HepG2 (cell line): ENCODE results near the gene VPS37B. TPM values are rescaled to one million over a fixed set of nuclear protein-coding genes. Genes with fewer than 3 reads are reported as not detected.

Experiments used
- ATAC-seq: fragments of 200-7000 bp; cut with Tn5 transposase; 3 replicates; pipeline ENCODE4 v1.9.1; 2020; ENCODE audit warnings: mild to moderate bottlenecking, moderate library complexity
- BruUV-seq: library from RNA; stranded (reverse); fragments of 400-500 nt; replicated peaks from 2 replicates; lab custom pipeline; 2021; lab: Mats Ljungman, UMichigan
- CTCF ChIA-PET: fragments of 300-600 bp; formaldehyde crosslinking; extraction: SDS; loops from one replicate; lab custom pipeline; 2021; ENCODE audit warnings: low total read pairs, inconsistent platforms, low intra/inter-chr PET ratio; lab: Yijun Ruan, JAX
- POLR2A ChIA-PET: fragments of 350-600 bp; sonication (Branson Sonifier 250); formaldehyde crosslinking; loops from one replicate; lab custom pipeline; 2020; ENCODE audit warnings: antibody characterized with exemption, inconsistent platforms; lab: Yijun Ruan, JAX
- DNase-seq: peaks from one replicate; pipeline ENCODE4 v3.0.0-alpha.2; 2015; ENCODE audit warnings: low spot score
- FAIRE-seq: peaks from 3 replicates; lab custom pipeline; 2011; peaks lifted over from hg19 to GRCh38; lab: Jason Lieb, UNC
- H2AFZ ChIP-seq: one replicate; pipeline ENCODE4 v1.6.1; 2011; ENCODE audit warnings: low read length, inconsistent platforms
- H3K27ac ChIP-seq: fragments of 300-600 bp; 3 replicates; pipeline ENCODE4 v1.8.0; 2011; ENCODE audit warnings: mixed run types, mild to moderate bottlenecking, mixed read lengths, low read length, inconsistent platforms; ENCODE audit not compliant: insufficient read depth; ENCODE audit errors: extremely low read length
- H3K27me3 ChIP-seq, 2 experiments: fragments of 200-600 bp in 1 of 2; 2 replicates in 1 of 2; 3 replicates in 1 of 2; pipeline versions ENCODE4 v1.6.0 to v1.8.0; 2011; ENCODE audit warnings: low read length in 2 of 2, mild to moderate bottlenecking in 2 of 2, moderate library complexity in 2 of 2, inconsistent platforms in 1 of 2; ENCODE audit not compliant: insufficient read depth in 2 of 2, control insufficient read depth in 1 of 2
- H3K36me3 ChIP-seq, 2 experiments: fragments of 200-600 bp in 1 of 2; replicated peaks in 1 of 2; 2 replicates in 1 of 2; 3 replicates in 1 of 2; pipeline versions ENCODE4 v1.5.1 to v1.8.0; 2011; ENCODE audit warnings: low read length in 2 of 2, inconsistent platforms in 1 of 2; ENCODE audit not compliant: insufficient read depth in 2 of 2, control insufficient read depth in 1 of 2
- H3K4me1 ChIP-seq: 2 replicates; pipeline ENCODE4 v1.5.1; 2012; ENCODE audit warnings: low read length, inconsistent platforms; ENCODE audit not compliant: insufficient read depth
- H3K4me2 ChIP-seq: 2 replicates; pipeline ENCODE4 v1.6.0; 2011; ENCODE audit warnings: low read depth, low read length, inconsistent platforms
- H3K4me3 ChIP-seq, 3 experiments: fragments of 200-600 bp in 1 of 3; sonication (generic), shearing (Covaris generic) in 1 of 3; replicated peaks in 1 of 3; 2 replicates each; pipeline ENCODE4 v1.5.1; 2011 to 2016; ENCODE audit warnings: low read length in 3 of 3, inconsistent platforms in 2 of 3, low read depth in 2 of 3, mild to moderate bottlenecking in 2 of 3, control low read depth in 1 of 3, mixed read lengths in 1 of 3; ENCODE audit not compliant: insufficient read depth in 1 of 3
- H3K79me2 ChIP-seq: one replicate; pipeline ENCODE4 v1.6.1; 2011; ENCODE audit warnings: low read length, inconsistent platforms; ENCODE audit not compliant: insufficient read depth
- H3K9ac ChIP-seq: 2 replicates; pipeline ENCODE4 v1.6.0; 2011; ENCODE audit warnings: mild to moderate bottlenecking, low read depth, low read length, inconsistent platforms; ENCODE audit not compliant: insufficient read depth
- H3K9me3 ChIP-seq: 2 replicates; pipeline ENCODE4 v1.5.1; 2012; ENCODE audit warnings: mild to moderate bottlenecking, low read length
- H4K20me1 ChIP-seq: 2 replicates; pipeline ENCODE4 v1.6.0; 2011; ENCODE audit warnings: inconsistent platforms, mild to moderate bottlenecking, low read length, moderate library complexity; ENCODE audit not compliant: insufficient read depth
- ARID5B ChIP-seq: IDR thresholded peaks from 2 replicates; pipeline ENCODE4 v1.4.0; 2020; ENCODE audit warnings: mild to moderate bottlenecking, missing genetic modification reagents
- ARNT ChIP-seq: fragments of 450-650 bp; IDR thresholded peaks from 2 replicates; pipeline ENCODE4 v1.6.1; 2017
- ATAD3A ChIP-seq: sonication (generic); formaldehyde crosslinking; IDR thresholded peaks from 2 replicates; pipeline ENCODE4 v1.4.0; 2020; ENCODE audit warnings: missing genetic modification reagents
- FLYWCH1 ChIP-seq: sonication (generic); formaldehyde crosslinking; IDR thresholded peaks from 2 replicates; pipeline ENCODE4 v1.8.1; 2023; ENCODE audit warnings: mild to moderate bottlenecking, missing genetic modification reagents
- HOXA7 ChIP-seq: sonication (generic); formaldehyde crosslinking; IDR thresholded peaks from 2 replicates; pipeline ENCODE4 v1.8.1; 2022; ENCODE audit warnings: mild to moderate bottlenecking, missing genetic modification reagents, moderate library complexity
- MAFG ChIP-seq: sonication (generic); formaldehyde crosslinking; IDR thresholded peaks from 2 replicates; pipeline ENCODE4 v1.5.1; 2020; ENCODE audit warnings: mild to moderate bottlenecking, missing genetic modification reagents
- ZBTB37 ChIP-seq: sonication (generic); formaldehyde crosslinking; IDR thresholded peaks from 2 replicates; pipeline ENCODE4 v1.4.0; 2020; ENCODE audit warnings: mild to moderate bottlenecking, missing genetic modification reagents
- ZBTB40 ChIP-seq, 2 experiments: fragments of 450-650 bp in 1 of 2; sonication (generic) in 1 of 2; formaldehyde crosslinking in 1 of 2; IDR thresholded peaks; 2 replicates each; pipeline versions ENCODE4 v1.6.1 to v1.8.0; 2016 to 2022; ENCODE audit warnings: antibody characterized with exemption in 1 of 2, mild to moderate bottlenecking in 1 of 2, missing genetic modification reagents in 1 of 2
- ZNF556 ChIP-seq: sonication (generic); formaldehyde crosslinking; IDR thresholded peaks from 2 replicates; pipeline ENCODE4 v1.4.0; 2020; ENCODE audit warnings: mild to moderate bottlenecking, missing genetic modification reagents, borderline replicate concordance
- ZNF7 ChIP-seq: IDR thresholded peaks from 2 replicates; pipeline ENCODE4 v1.6.1; 2016; ENCODE audit warnings: missing biosample characterization, missing genetic modification reagents
- WGBS: methylation state at CpG from one replicate; pipeline ENCODE4 v1.1.6; 2017; ENCODE audit warnings: low lambda C conversion rate; 5-methylcytosine and 5-hydroxymethylcytosine counted together
- in situ Hi-C: cut with HindIII; loops from 2 replicates; pipeline ENCODE4 v1.10.0; 2017; ENCODE audit warnings: low pct_unique_long_range_greater_than_20kb; ENCODE audit not compliant: extremely low pct_ligation_motif_present
- intact Hi-C: fragments of 100-400 bp; cut with micrococcal nuclease; formaldehyde crosslinking; loops from one replicate; pipeline ENCODE4 v1.10.0; 2022; ENCODE audit not compliant: unreplicated experiment
- polyA plus RNA-seq, 8 experiments: library from polyadenylated mRNA; depleted of rRNA in 3 of 8; stranded (reverse) in 7 of 8; unstranded in 1 of 8; fragments of >200 nt; fragmentation: Illumina TruSeq in 4 of 8; extraction: Trizol in 4 of 8; gene quantifications; 2 replicates each; pipeline versions ENCODE4 v1.2.1 to v1.2.3, GENCODE V29; 2011 to 2016; ENCODE audit warnings: low read depth in 4 of 8, missing spikeins in 1 of 8, mixed read lengths in 1 of 8; ENCODE audit not compliant: insufficient read depth in 1 of 8
- total RNA-seq, 5 experiments: library from RNA; depleted of rRNA; stranded (reverse); fragments of >200 nt; fragmentation: Illumina TruSeq; extraction: Trizol; gene quantifications; 2 replicates each; pipeline ENCODE4 v1.2.3, GENCODE V29; 2016; ENCODE audit warnings: low read depth in 1 of 5

Gene VPS37B
- total and polyA plus RNA-seq, 2 of the 13 experiments (the other 11 are each of a cell fraction or from before 2014, with no cell fraction given), result 4.6 to 5.3 TPM

GRCh38 chr12:122851820-122852219 is 44.1 kb downstream of the VPS37B start:
- in situ Hi-C loops, result loop anchor here (25.0 kb wide), 1 partner anchor 385 kb away; the partner anchor contains the start of genes MPHOSPH9 and MTRFR
- intact Hi-C loops, result no loop called here
- H3K79me2 ChIP-seq, result no peaks in the 10 kb centered on the region
- BruUV-seq, result no TSS peak
- ATAC-seq (no peak), FAIRE-seq (no peak), DNase-seq (no peak)
- no peak overlapping the region for H3K4me2 ChIP-seq
- H2AFZ ChIP-seq, result no peak overlapping the region
- WGBS, result 86% methylated on average over 5 of the region's 5 CpGs
- H3K27me3 ChIP-seq, result no peaks in the 10 kb centered on the region
- H3K9ac ChIP-seq, result no peak overlapping the region
- H3K9me3 ChIP-seq, result no peaks in the 10 kb centered on the region
- no peaks in the 10 kb centered on the region for H3K4me1 ChIP-seq
- ChIA-PET CTCF (no interaction called here), POLR2A (no interaction called here)
- H3K36me3 ChIP-seq, result peaks cover 0 to 9% of the 10 kb centered on the region in 2 experiments; a peak in 1 of 5 replicates
- H3K27ac ChIP-seq, result no peak overlapping the region
- no peaks in the 10 kb centered on the region for H4K20me1 ChIP-seq
- no peak overlapping the region for H3K4me3 ChIP-seq
- no peak for TF ChIP-seq ZNF556 (CRISPR knock-in tag)
- TF ChIP-seq ARID5B, result no peak
- no peak for TF ChIP-seq ZBTB37 (CRISPR knock-in tag)
- no peak for TF ChIP-seq ZBTB40 (IDR thresholded peaks at IDR 0.05)
- no peak for TF ChIP-seq ZBTB40 (CRISPR knock-in tag; IDR thresholded peaks at IDR 0.05)
- no peak for TF ChIP-seq FLYWCH1 (CRISPR knock-in tag)
- TF ChIP-seq ARNT, result no peak
- TF ChIP-seq HOXA7 (CRISPR knock-in tag), result no peak
- TF ChIP-seq ATAD3A (CRISPR knock-in tag), result no peak
- TF ChIP-seq MAFG (CRISPR knock-in tag), result no peak
- no peak for TF ChIP-seq ZNF7 (CRISPR knock-in tag)
